Ishikawa (cell line): Measurements from ENCODE around the gene GABRB1.

Experiments used
- CEBPB ChIP-seq: IDR thresholded peaks from 2 replicates; pipeline ENCODE4 v1.6.1; 2012
- EGR1 ChIP-seq: IDR thresholded peaks from 2 replicates; pipeline ENCODE4 v1.6.1; 2012
- EP300 ChIP-seq: IDR thresholded peaks from 2 replicates; pipeline ENCODE4 v1.6.1; 2012; ENCODE audit warnings: borderline replicate concordance
- RAD21 ChIP-seq: IDR thresholded peaks from 2 replicates; pipeline ENCODE4 v1.6.1; 2012; ENCODE audit warnings: low read depth
- TF ChIP-seq, protein P1 (sequence below): IDR thresholded peaks from 2 replicates; pipeline ENCODE4 v1.6.1; 2012; ENCODE audit warnings: low read depth, mild to moderate bottlenecking

DNA sequence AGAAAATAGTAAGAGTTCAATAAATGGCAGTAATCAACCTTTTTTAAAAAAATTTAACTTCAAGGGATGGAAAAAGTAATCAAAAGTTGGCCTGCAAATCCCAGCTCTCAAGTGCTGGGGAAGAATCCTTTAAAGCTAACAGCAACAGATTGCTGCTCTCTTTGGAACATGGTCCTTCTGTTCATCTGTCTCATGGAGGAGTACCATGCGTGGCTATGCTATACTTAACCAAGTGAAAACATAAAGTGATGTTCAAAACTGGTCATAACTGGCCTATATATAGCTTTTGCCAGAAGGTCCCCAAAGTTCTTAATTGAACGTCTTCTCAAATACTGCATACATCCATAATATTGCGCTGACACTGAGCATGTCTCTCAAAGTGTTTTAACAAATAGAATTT lies 154.4 kb downstream of the GABRB1 start:
- TF ChIP-seq, protein P1, sequence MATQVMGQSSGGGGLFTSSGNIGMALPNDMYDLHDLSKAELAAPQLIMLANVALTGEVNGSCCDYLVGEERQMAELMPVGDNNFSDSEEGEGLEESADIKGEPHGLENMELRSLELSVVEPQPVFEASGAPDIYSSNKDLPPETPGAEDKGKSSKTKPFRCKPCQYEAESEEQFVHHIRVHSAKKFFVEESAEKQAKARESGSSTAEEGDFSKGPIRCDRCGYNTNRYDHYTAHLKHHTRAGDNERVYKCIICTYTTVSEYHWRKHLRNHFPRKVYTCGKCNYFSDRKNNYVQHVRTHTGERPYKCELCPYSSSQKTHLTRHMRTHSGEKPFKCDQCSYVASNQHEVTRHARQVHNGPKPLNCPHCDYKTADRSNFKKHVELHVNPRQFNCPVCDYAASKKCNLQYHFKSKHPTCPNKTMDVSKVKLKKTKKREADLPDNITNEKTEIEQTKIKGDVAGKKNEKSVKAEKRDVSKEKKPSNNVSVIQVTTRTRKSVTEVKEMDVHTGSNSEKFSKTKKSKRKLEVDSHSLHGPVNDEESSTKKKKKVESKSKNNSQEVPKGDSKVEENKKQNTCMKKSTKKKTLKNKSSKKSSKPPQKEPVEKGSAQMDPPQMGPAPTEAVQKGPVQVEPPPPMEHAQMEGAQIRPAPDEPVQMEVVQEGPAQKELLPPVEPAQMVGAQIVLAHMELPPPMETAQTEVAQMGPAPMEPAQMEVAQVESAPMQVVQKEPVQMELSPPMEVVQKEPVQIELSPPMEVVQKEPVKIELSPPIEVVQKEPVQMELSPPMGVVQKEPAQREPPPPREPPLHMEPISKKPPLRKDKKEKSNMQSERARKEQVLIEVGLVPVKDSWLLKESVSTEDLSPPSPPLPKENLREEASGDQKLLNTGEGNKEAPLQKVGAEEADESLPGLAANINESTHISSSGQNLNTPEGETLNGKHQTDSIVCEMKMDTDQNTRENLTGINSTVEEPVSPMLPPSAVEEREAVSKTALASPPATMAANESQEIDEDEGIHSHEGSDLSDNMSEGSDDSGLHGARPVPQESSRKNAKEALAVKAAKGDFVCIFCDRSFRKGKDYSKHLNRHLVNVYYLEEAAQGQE: no peak
- TF ChIP-seq RAD21: no peak
- TF ChIP-seq CEBPB: no peak
- no peak for TF ChIP-seq EGR1
- TF ChIP-seq EP300: no peak
